GM06990 (cell line): ENCODE results near the gene AKR1C4.

Source experiments
- DNase-seq: peaks from one replicate; pipeline ENCODE4 v3.0.0-alpha.2; 2011; ENCODE audit not compliant: insufficient read length; ENCODE audit errors: extremely low read depth
- H3K27me3 ChIP-seq: replicated peaks from 2 replicates; pipeline ENCODE4 v1.6.0; 2011; ENCODE audit warnings: low read length; ENCODE audit not compliant: control insufficient read depth, insufficient read depth
- H3K36me3 ChIP-seq: 2 replicates; pipeline ENCODE4 v1.5.1; 2011; ENCODE audit warnings: low read length; ENCODE audit not compliant: control insufficient read depth, insufficient read depth
- H3K4me3 ChIP-seq: replicated peaks from 2 replicates; pipeline ENCODE4 v1.5.1; 2011; ENCODE audit warnings: low read depth, mild to moderate bottlenecking, control low read depth, low read length
- TF ChIP-seq, protein P1 (sequence below): IDR thresholded peaks from 2 replicates; pipeline ENCODE4 v1.5.1; 2011; ENCODE audit warnings: low read length, control low read depth, mild to moderate bottlenecking, inconsistent platforms; ENCODE audit not compliant: insufficient read depth, poor library complexity, severe bottlenecking

The AKR1C4 gene

DNA sequence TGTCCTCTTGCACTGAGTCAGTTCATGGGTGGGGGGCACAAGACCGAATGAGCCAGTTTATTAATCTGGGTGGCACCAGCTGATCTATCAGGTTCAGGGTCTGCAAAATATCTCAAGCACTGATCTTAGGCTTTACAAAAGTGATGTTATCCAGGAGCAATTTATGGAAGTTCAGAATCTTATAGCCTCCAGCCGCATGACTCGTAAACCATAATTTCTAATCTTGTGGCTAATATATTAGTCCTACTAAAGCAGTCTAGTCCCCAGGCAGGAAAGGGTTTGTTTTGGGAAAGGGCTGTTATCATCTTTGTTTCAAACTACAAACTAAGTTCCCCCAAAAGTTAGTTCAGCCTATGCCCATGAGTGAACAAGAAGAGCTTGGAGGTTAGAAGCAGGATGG, 45.6 kb upstream of the AKR1C4 start:
- DNase-seq: no peak
- TF ChIP-seq, protein P1, sequence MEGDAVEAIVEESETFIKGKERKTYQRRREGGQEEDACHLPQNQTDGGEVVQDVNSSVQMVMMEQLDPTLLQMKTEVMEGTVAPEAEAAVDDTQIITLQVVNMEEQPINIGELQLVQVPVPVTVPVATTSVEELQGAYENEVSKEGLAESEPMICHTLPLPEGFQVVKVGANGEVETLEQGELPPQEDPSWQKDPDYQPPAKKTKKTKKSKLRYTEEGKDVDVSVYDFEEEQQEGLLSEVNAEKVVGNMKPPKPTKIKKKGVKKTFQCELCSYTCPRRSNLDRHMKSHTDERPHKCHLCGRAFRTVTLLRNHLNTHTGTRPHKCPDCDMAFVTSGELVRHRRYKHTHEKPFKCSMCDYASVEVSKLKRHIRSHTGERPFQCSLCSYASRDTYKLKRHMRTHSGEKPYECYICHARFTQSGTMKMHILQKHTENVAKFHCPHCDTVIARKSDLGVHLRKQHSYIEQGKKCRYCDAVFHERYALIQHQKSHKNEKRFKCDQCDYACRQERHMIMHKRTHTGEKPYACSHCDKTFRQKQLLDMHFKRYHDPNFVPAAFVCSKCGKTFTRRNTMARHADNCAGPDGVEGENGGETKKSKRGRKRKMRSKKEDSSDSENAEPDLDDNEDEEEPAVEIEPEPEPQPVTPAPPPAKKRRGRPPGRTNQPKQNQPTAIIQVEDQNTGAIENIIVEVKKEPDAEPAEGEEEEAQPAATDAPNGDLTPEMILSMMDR: no peak
- Histone ChIP-seq H3K4me3 (no peak overlapping the region), H3K36me3 (no peaks in the 10 kb centered on the region), H3K27me3 (no peaks in the 10 kb centered on the region)

DNA sequence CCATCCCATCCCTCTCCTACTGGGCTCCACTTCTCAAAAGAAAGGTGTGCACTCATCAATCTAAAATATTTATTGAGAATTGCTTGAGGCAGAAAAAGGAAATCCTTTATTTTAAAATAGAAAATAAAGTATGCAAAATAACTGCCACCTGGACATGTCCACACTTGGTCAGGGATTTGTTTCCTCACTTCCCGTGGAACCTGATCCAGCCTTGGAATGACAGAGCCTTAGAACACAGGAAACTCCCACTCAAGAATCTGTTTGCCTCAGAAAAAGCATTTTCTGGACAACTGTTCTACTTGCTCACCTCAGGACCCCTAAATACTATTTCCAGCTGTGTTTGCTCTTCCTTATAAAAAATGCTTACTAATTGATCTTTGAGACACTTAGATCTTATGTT, 40.7 kb upstream of the AKR1C4 start:
- DNase-seq: no peak
- Histone ChIP-seq H3K4me3 (no peak overlapping the region), H3K27me3 (no peaks in the 10 kb centered on the region), H3K36me3 (no peaks in the 10 kb centered on the region)
- TF ChIP-seq, protein P1: no peak

DNA sequence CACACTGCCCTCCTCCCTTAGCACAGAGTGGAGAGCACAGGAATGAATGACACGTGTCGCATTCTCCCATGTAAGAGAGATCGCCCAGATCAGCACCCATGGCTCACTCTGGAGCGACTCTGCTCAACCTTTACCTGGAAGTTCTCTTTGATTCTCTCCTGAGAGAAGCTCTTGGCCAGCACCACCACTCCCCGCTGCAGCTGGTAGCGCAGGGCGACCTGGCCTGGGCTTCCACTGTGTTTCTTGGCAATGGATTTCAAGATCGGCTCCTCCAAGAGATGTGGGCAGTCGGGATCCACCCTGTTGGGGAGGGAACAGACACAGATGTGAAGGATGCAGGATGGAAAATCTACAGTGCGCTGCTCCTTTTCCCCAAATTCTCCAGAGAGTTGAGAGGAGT, 39.1 kb upstream of the AKR1C4 start:
- TF ChIP-seq, protein P1: no peak
- no peaks in the 10 kb centered on the region for H3K27me3 ChIP-seq
- DNase-seq: no peak
- no peaks in the 10 kb centered on the region for H3K36me3 ChIP-seq
- no peak overlapping the region for H3K4me3 ChIP-seq

DNA sequence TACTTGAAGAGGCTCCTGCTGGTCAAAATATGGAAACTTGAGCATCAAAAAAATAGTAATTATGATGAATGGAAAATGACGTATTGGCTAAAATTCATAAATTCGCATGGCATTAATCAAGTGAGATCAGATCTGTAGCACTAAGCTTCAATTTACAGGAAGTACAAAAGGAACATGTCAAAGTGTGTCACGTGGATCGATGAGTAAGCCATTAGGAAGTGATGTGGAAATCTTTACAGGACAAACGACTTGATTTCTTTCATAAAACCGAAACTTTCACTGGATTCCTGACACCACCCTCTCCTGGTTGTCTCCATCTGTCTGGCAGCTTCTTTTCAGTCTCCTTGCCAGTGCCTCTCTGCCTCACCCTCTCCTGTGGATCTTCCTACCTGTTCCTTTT, 37.5 kb upstream of the AKR1C4 start:
- TF ChIP-seq, protein P1: no peak
- Histone ChIP-seq H3K27me3 (no peaks in the 10 kb centered on the region), H3K4me3 (no peak overlapping the region), H3K36me3 (no peaks in the 10 kb centered on the region)
- no peak for DNase-seq

DNA sequence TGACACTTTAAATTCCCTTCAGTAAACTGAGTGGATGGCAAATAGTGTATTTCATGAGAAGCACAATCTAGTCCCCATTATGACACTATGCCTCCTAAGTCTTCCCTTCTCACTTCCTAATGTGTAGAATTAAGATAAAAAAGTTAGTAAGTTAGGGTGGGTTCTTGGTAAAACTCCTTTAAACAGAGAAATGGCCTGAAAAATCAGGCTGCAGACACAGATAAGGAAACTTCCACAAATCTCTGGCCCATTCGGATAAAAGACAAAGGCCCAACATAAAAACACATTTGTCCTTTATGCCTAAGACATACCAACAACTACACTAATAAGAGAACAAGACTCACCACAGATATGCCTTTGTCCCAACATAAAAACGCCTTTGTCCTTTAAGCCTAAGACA, 33.1 kb upstream of the AKR1C4 start:
- H3K4me3 ChIP-seq: no peak overlapping the region
- TF ChIP-seq, protein P1: no peak
- no peak for DNase-seq
- no peaks in the 10 kb centered on the region for H3K36me3 ChIP-seq
- H3K27me3 ChIP-seq: no peaks in the 10 kb centered on the region

DNA sequence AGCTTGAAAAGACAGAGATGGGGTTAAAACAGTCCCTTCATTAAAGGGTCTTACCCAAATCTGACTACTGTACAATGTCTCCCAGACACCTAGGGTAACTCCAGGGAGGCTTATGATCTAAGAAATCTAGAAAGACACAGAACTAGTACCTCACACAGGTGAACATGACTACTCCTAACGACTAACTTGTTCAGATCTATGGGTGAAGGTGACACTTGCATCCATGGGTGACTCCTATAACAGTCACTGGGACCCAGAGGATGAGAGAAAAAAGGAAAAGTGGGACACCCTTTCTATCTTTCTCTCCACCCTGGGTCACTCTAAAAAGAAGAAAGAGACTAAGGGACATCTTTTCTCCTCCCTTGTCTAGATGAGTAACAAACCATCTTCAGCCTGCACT, 30.9 kb upstream of the AKR1C4 start:
- TF ChIP-seq, protein P1: no peak

More for the DNA sequence above, 30.9 kb upstream of the AKR1C4 start:
- Histone ChIP-seq H3K4me3 (no peak overlapping the region), H3K27me3 (no peaks in the 10 kb centered on the region), H3K36me3 (no peaks in the 10 kb centered on the region)
- no peak for DNase-seq
